PFSK-1 (cell line): ENCODE results near the gene IGSF3.

Experiments used
- FOXP2 ChIP-seq: optimal IDR thresholded peaks from 2 replicates; pipeline ENCODE3; 2011; ENCODE audit warnings: borderline replicate concordance, control low read depth, inconsistent platforms; ENCODE audit not compliant: insufficient read depth; ENCODE audit errors: extremely low read length, extremely low read depth
- POLR2AphosphoS5 ChIP-seq: IDR thresholded peaks from 2 replicates; pipeline ENCODE4 v1.6.1; 2012; ENCODE audit warnings: low read depth, mild to moderate bottlenecking, control low read depth, low read length, moderate library complexity
- SIN3A ChIP-seq: IDR thresholded peaks from 2 replicates; pipeline ENCODE4 v1.6.1; 2012; ENCODE audit warnings: mild to moderate bottlenecking, low read length, moderate library complexity, borderline replicate concordance; ENCODE audit not compliant: insufficient read depth
- TAF1 ChIP-seq: IDR thresholded peaks from 2 replicates; pipeline ENCODE4 v1.6.1; 2012; ENCODE audit warnings: low read length, control low read depth, borderline replicate concordance; ENCODE audit not compliant: insufficient read depth
- TF ChIP-seq, protein P1 (sequence below), 2 experiments: IDR thresholded peaks; 2 replicates each; pipeline versions ENCODE4 v1.6.1 to v1.8.0; 2011 to 2012; ENCODE audit warnings: low read depth in 2 of 2, low read length in 2 of 2, control low read depth in 1 of 2, inconsistent platforms in 1 of 2, mild to moderate bottlenecking in 1 of 2, moderate library complexity in 1 of 2; ENCODE audit not compliant: insufficient read depth in 1 of 2

IGSF3 gene

GRCh38 chr1:116710420-116711262 is 43.1 kb upstream of the IGSF3 start:
- TF ChIP-seq, protein P1, sequence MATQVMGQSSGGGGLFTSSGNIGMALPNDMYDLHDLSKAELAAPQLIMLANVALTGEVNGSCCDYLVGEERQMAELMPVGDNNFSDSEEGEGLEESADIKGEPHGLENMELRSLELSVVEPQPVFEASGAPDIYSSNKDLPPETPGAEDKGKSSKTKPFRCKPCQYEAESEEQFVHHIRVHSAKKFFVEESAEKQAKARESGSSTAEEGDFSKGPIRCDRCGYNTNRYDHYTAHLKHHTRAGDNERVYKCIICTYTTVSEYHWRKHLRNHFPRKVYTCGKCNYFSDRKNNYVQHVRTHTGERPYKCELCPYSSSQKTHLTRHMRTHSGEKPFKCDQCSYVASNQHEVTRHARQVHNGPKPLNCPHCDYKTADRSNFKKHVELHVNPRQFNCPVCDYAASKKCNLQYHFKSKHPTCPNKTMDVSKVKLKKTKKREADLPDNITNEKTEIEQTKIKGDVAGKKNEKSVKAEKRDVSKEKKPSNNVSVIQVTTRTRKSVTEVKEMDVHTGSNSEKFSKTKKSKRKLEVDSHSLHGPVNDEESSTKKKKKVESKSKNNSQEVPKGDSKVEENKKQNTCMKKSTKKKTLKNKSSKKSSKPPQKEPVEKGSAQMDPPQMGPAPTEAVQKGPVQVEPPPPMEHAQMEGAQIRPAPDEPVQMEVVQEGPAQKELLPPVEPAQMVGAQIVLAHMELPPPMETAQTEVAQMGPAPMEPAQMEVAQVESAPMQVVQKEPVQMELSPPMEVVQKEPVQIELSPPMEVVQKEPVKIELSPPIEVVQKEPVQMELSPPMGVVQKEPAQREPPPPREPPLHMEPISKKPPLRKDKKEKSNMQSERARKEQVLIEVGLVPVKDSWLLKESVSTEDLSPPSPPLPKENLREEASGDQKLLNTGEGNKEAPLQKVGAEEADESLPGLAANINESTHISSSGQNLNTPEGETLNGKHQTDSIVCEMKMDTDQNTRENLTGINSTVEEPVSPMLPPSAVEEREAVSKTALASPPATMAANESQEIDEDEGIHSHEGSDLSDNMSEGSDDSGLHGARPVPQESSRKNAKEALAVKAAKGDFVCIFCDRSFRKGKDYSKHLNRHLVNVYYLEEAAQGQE (IDR thresholded peaks at IDR 0.05; ENCODE audit: insufficient read depth in 1 of 2, low read depth in 2 of 2, low read length in 2 of 2), result no peak
- TF ChIP-seq POLR2AphosphoS5, result no peak

DNA sequence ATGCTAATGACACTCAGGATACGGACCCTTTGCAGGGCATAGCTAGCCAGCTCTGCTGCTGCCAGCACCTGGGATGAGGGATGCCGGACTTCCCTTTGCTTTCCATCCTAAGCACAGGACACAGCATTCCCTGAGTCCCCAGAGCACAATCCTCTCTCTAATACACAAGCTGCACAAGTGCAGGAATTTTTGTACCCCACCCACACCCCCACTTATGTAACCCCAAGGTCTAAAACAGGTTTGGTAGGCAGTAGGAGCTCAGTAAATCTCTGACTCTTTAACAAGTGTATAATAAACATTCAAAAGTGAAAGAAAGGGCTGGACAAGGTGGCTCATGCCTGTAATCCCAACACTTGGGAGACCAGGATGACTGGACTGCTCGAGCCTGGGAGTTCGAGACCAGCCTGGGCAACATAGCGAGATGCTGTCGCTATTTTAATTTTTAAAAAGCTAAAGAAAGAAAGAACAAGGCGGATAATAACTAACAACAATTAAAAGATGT is 42.2 kb upstream of the IGSF3 start:
- no peak for TF ChIP-seq FOXP2
- TF ChIP-seq SIN3A, result no peak
- no peak for TF ChIP-seq POLR2AphosphoS5
- TF ChIP-seq, protein P1 (IDR thresholded peaks at IDR 0.05; ENCODE audit: insufficient read depth in 1 of 2, low read depth in 2 of 2, low read length in 2 of 2), result no peak
- TF ChIP-seq TAF1, result no peak

DNA sequence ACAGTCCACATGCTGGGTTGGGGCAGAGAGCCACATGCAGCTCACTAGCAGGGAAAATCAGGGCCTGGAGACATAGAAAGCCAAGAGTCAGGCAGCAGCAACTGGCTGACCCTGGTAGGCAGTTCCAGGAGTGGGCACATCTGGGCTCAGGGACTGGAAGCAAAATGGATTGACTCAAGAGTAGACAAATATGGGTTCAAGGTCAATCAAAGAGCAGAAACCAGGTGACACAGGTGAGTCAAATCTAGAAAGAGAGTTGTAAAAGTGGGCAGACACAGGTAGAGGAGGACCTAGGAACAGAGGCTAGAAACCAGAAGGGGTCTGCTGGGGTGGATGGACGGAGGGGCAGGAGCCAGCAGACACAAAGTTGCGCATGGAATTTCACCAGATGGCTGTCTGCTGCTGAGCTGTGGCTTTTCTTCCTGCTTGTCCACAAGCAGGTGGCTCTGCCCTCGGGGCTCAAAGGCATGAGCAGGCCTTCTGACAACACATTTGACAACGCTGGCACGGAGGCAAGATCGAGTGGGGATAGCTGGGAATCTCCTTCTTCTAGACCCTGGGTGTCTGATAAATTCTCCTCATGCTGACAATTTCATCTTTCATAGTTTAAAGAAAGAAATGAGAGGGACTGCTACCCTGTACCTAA is 40.8 kb upstream of the IGSF3 start:
- TF ChIP-seq FOXP2, result no peak

DNA sequence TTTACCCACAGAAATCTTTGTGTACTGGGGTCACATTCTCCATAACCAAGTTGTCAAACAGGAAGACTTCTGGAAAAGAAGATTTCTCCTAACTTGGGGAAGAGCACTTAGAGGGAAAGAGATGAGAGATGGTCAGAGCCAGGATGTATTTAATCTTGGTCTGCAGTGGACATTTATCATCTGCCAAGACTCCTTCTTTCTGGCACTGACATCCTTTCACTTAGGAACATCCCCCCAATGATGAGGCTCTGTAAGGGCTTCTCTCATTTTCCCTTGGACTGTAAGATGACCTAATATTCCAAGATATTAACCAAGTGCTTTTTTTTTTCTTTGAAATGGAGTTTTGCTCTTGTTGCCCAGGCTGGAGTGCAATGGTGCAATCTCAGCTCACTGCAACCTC is 39.3 kb upstream of the IGSF3 start:
- no peak for TF ChIP-seq POLR2AphosphoS5
- TF ChIP-seq TAF1, result no peak
- TF ChIP-seq, protein P1 (IDR thresholded peaks at IDR 0.05; ENCODE audit: insufficient read depth in 1 of 2, low read depth in 2 of 2, low read length in 2 of 2), result no peak
- TF ChIP-seq FOXP2, result no peak
- TF ChIP-seq SIN3A, result no peak

- TF ChIP-seq, protein P1 (IDR thresholded peaks at IDR 0.05; ENCODE audit: insufficient read depth in 1 of 2, low read depth in 2 of 2, low read length in 2 of 2), result no peak
- no peak for TF ChIP-seq SIN3A
These were observed 38.6 kb upstream of the IGSF3 start for GRCh38 chr1:116706123-116706522.
